ENCODE results near the gene HOXB2.

- TF ChIP-seq, protein P1, sequence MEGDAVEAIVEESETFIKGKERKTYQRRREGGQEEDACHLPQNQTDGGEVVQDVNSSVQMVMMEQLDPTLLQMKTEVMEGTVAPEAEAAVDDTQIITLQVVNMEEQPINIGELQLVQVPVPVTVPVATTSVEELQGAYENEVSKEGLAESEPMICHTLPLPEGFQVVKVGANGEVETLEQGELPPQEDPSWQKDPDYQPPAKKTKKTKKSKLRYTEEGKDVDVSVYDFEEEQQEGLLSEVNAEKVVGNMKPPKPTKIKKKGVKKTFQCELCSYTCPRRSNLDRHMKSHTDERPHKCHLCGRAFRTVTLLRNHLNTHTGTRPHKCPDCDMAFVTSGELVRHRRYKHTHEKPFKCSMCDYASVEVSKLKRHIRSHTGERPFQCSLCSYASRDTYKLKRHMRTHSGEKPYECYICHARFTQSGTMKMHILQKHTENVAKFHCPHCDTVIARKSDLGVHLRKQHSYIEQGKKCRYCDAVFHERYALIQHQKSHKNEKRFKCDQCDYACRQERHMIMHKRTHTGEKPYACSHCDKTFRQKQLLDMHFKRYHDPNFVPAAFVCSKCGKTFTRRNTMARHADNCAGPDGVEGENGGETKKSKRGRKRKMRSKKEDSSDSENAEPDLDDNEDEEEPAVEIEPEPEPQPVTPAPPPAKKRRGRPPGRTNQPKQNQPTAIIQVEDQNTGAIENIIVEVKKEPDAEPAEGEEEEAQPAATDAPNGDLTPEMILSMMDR (IDR thresholded peaks at IDR 0.05; ENCODE audit: control extremely low read depth in 1 of 3, insufficient read depth in 1 of 3, low read depth in 1 of 3, low read length in 3 of 3) = no peak
- TF ChIP-seq HDAC6 (IDR thresholded peaks at IDR 0.05; ENCODE audit: low read depth, low read length) (no peak), EP300 (IDR thresholded peaks at IDR 0.05; ENCODE audit: borderline replicate concordance in 1 of 2, low read depth in 2 of 2, low read length in 2 of 2) (no peak)
Measured at GRCh38 chr17:48545539-48545938, 630 bp upstream of the HOXB2 start.
